GM19240 (cell line): ENCODE measurements around the gene LSM12.
"Not testable (repeated sequence)": the region's sequence is repeated elsewhere in the genome, so short reads cannot be mapped to it uniquely, and the experiment has no call there.

Experiments
- DNase-seq: peaks from one replicate; pipeline ENCODE4 v3.0.0; 2011; ENCODE audit warnings: low spot score; ENCODE audit not compliant: insufficient read length

LSM12 gene

DNA sequence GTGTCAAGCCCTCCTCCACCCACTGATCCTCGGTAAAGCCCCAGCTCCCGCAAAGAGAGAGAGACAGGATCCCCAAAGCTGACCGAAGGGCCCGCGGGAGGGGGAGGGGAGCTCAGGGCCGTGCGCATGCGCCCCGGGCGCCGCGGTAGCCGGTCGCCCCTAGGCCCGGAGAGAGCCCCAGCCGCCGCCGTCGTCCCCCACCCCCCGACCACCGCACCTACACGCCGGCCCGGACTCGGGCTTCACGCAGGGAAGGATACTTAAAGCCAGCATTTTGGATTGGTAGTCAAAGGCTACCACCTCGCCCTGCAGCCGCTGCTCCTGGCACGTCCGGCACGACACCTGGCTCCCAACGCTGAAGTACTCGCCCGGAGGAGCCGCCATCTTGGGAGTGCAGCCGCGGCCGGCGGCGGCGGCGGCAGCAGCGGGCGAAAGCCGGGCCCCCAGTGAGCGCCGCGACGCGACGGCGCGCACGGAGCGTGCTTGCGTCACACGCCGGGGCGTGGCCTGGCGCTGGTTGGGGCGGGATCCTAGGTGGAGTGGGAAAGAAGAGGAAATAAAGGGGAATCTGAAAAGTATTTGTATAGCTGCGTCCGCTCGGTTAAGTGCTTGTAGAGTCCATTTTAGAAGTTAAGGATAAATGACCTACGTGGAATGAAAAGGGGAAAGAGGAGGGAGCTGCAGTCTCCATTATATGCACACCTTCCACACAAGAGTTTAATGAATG lies at the start of gene LSM12:
TSS of gene LSM12 (minus strand) at position 468 of the 727 bp plus-strand sequence. CDS start at position 384, 84 bp downstream.
- DNase-seq, result peak; percentile 79

DNA sequence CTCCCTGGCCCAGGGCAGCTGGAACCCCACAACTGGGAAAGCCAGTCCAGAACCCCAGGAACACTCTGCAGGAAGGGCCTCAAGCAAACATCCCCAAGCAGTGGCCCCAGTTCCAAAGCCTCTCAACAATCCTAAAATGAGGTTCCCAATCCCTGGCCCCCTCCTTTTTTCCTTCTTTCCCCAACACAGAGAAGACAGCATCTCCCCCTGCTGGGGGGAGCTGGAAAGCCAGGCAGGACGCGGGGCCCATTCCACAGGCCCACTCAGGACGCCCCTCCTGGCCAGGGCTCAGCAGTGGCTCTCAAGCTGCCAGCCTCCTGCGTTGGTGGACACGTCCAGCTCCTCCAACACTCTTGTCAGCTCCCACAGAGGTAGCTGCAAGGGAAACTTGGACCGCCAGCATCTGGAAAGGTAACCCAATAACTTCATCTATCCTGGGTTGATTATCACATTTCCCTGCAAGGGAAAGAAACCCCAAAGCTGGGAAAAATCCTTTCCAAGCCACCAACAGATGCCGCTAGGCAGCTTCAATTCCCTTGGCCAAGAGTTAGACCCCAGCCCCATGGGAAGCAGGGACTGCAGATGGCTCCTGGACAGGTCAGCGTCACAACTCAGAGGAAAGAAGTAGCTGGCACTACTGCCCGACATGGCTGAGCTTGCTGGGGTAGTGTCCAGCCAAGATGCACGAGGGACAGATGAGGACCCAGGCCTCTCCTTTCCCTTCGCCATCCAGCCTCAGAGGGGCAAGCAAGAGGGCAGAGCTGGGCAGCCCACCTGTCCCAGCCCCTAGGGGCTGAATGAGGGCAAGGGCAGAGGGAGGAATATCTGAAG lies 49.3 kb upstream of the LSM12 start:
- no peak for DNase-seq

DNA sequence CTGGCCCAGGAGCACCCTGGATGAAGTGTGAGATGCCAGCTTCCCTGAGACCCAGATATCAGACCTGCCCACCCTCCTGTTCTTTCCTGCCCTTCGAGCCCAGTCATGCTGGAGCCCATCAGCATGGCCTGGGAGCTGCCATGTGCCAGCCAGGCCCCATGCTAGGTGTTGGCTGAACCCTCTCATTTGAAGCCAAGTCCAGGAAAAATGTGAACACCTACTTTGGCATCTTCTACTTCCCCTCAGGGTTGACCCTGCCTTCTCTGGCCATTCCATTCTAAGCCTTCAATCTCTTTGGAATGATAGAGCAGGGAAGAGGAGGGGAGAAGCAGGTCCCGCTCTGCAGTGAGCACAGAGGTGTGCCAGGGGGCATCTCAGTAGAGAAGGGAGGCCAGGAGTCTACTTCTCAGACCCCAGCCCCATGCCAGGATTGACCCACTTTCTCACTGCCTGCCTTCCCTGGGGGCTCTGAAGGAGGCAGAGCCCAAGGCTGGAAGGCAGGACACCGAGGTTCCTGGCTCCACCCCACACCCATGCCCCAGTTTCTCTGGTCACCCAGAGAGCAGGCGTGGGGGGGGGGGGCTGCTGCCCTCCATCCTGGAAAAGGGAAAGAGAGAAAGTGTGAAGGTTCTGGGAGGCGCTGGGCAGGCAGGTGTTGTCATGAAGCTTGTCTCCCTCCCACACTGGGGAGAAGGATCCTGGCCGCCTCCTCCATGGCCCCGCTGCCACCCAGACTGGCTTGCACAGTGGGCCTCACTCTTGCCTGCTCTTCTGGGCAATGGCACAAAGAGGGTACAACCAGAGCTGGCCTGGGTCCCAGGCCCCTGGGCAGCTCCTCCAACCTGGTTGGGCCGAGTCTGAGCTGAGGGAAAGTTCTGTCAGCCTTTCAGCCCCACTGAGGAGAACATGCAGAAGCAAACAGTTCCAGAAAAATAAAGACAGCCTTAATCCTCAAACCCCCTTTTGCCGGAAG lies 47.7 kb upstream of the LSM12 start:
- no peak for DNase-seq

DNA sequence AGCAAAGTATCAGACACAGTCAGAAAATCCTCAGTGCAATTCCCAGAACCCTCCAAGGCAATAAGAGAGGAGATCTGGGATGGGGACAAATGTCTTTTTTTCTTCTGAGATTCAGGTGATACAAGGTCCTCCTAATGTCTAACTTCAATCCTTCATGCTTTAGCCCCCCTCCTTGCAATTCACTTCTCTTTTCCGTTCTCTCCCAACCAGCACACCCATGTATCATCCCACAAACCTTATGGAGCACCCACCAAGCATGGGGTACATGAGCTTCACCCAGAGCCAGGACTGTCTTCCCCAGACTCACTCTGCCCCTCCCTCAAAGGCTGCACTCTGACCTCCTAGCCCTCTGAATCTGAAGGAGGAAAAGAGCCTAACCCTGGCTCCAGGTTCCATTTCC lies 46.9 kb upstream of the LSM12 start:
- no peak for DNase-seq

DNA sequence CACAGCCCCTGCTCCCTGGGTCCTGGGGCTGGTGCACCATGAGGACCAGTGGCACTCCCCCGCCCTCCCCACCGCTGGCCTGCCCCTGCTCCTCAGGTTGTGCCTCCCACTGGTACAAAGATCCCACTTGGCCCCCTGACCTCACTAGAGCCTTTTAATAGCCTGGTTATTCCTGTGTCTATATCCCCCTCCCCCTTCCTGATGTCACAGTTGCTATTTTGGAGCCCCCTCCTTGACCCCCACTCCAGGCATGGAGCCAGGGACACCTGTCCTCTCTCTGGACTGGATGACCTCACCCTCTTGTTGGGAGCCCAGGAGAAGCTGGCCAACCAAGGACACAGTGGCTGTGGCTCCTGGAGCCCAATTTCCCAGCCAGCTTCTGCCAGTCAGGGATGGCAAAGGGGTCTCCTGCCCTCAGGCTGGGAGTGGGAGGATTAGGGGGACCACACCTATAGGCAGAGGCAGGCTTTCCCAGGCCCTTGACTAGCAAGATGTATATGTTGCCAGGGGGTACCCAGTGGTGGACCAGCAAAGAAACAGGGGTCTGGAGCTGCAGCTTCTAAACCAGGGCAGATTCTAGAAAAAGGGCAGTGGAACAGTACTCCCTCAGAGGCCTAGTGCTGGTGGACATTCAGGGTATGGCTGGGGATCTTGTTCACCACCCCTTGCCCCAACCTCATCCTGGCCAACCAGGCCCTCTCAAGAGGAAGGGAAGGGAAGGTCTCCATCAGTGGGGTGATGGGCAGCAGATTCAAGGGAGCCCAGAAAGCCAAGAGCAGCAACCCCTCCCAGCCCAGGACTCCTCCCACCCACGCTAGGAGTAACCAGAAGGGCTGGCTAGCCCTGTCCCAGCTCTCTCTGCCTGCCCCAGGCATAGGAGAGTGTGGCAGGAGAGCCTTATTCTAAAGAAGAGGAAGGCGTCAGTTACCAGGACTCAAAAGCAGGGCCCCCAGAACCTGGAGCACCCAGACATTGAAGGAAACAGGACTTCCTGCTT lies 46.1 kb upstream of the LSM12 start:
- DNase-seq, result no peak

DNA sequence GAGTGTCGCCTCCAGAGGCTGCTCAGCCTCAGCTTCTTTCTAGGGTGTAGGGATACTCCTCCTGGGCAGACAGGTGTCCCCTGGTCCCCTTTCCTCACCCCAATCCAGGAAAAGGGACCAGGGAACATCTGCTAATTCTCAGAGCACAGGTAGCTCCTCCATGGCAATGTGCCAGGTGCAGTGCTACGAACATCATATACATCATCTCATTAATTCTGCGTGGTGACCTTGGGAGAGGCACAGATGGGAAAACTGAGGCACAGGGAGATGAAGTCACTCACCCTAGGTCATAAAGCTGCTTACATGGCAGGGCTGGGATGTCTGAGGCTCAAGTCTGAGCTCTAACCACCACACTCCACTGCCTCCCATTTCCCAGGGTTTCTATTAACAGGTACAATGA lies 45.3 kb upstream of the LSM12 start:
- DNase-seq, result no peak

DNA sequence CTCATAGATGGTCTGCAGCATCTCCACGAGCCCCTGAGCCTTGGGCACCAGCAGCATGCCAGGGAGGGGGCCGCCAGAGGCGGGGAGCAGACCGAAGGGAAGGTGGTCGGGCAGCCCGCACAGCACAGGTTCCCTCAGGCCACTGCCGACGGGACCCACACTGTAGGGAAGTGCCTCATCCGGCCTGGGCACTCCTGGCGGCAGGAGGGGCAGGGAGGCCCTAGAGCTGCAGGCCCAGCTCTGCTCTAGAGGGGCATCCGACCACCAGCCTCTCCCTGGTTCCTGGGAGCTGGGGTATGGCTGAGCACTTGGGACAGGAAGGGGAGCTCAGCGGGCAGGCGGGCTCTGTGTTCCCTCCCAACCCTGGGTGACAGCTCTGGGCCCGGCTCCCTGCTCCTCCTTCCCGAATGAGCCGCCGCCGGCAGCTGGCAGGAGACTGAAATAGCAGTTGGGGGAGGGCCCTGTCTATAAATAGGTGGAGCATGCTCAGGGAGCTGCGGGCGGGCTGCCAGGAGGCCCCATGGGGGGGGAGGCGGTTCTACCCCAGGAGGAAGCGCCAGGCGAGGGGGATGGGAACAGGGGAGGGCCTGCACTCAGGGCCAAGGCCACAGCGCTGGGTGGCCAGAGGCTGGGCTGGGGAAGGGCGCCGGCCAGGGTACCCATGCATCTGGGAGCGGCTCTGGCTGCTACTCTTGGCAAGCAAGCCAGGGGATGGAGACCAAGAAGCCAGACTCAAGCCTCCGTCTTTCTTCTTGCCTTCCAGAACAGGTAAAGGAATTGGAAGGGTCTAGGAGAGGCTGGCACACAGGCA lies 44.6 kb upstream of the LSM12 start:
- peak; percentile 62 for DNase-seq

DNA sequence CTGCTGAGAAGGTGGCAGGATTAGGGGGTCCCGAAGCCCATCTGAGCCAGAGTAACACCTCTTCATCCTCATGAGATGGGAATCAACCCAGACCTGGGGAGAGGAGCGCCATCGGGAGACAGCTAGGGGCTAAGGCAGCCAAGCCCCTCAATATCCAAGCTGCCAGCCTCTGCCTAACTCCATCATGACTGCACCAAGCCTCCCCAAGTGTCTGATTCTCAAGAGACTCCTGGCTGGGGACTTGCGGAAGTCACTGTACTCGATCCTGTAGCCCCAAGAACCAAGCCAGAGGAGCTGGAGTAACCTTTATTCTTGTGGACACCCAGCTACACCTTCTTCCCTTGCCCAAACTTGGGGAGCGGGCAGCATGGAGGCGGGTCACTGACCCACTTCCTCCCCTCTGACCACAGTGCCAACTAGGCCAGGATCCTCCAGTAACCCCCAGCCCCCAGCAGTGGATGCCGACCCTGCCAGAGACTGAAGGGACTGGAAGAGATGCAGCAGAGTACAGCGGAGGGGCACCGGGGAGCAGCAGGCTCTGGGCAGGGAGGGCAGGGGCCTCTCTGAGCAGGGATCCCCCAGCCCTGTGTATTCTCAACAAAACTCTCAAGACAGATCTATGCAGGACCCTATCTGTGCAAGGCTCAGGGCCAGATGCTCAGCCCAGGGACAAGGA lies 43.7 kb upstream of the LSM12 start:
- no peak for DNase-seq

DNA sequence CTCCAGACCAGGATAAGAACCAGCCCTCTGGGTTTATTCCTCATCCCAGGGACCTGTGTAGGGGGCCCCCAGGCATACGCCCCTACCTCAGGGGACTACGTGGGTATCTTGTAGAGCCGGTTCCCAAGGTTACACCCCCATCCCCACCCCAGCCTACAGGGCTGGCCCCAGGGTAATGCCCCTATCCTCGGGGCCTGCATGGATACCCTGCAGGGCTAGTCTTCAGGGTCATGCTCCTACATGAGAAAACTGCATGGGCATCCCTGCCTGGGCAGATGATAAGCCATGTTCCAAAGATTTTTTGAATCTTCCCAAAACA lies 42.8 kb upstream of the LSM12 start:
- DNase-seq, result no peak

DNA sequence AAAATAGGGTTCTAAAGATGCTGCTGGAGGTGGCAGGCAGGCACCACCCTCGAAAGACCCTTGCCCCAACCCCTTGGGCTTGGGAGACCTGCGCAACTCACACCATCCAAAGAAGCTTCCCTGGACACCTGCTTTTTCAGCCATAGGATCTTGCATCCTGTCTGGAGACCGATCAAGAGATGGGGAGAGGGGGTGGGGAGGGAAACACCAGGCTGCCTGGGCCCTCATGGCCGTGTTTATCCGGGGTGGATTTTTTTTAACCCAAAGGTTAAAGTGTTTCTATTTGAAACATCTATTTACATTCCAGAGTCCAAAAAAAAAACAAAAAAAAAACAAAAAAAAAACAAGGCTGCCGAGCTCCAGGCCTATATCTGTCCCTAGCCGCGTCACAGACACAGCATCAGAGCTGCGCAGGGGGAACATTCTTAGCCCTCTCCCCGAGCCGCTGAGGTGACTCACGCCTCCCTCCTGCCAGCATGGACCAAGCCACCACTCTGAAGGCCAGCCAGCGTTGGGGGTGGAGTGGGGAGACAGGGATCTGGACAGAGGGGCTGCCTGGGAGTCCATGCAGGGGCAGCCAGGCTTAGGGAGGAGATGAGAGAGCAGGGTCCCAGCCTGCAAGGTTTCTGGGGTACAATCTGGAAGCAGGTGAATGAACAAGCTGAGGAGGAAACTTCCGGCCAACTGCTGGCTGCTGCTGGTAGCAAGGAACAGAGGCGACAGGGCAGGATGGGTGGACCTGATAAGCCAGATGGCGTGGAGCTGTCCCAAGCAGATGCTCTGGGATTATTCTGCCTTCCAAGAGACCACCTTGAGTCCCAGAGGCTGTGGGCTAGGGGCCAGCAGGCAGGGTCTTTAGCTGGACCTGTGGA lies 42.2 kb upstream of the LSM12 start:
- no peak for DNase-seq

DNA sequence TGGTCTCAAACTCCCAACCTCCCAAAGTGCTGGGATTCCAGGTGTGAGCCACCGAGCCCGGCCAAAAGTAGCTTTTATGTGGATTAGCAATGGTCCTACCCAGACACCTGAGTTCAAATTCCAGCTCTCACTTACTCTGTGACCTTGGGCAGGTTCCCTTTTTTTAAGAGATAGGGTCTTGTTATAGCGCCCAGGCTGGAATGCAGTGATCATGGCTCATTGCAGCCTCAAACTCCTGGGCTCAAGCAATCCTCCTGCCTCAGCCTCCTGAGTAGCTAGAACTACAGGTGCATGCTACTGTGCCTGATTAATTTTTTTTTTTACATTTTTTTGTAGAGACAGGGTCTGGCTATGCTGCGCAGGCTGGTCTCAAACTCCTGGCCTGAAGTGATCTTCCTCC lies 40.3 kb upstream of the LSM12 start:
- no peak for DNase-seq

DNA sequence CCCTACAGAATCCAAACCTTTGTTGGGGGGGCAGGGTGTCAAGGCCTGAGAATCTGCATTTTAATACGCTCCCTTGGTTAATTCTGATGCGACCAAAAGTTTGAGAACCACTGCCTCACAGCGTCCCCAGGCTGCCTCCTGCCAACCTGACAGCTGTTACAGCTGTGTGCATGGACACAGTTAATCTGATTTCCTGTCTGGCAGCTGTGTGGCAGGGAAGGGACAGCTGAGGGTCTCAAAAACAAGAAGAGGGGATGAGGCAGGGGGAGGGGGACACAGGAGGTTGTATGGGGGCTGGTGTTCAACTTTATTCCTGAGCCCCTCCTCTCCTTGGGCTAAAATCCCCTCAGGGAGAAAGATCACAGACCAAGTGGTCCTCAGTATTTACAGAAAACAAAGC lies 39.5 kb upstream of the LSM12 start:
- no peak for DNase-seq

DNA sequence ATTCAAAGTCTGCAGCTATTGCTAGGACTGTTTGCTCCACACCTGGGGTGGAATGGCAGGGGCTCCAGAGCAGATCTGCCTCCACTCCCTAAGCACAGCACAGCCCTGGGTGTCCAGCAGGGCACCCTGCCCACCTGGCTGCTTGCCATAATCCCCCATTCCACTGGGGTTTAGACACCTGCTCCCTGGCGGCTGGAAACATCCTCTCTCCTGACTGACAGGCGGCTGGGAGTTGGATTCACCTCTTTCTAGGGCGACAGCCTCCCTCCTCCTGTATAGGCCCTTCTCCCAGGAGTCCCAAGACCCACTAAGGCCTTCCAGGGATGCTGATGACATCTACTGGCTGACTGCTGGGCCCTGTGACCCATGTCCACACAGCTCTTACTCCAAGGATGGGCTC lies 39.0 kb upstream of the LSM12 start:
- no peak for DNase-seq

DNA sequence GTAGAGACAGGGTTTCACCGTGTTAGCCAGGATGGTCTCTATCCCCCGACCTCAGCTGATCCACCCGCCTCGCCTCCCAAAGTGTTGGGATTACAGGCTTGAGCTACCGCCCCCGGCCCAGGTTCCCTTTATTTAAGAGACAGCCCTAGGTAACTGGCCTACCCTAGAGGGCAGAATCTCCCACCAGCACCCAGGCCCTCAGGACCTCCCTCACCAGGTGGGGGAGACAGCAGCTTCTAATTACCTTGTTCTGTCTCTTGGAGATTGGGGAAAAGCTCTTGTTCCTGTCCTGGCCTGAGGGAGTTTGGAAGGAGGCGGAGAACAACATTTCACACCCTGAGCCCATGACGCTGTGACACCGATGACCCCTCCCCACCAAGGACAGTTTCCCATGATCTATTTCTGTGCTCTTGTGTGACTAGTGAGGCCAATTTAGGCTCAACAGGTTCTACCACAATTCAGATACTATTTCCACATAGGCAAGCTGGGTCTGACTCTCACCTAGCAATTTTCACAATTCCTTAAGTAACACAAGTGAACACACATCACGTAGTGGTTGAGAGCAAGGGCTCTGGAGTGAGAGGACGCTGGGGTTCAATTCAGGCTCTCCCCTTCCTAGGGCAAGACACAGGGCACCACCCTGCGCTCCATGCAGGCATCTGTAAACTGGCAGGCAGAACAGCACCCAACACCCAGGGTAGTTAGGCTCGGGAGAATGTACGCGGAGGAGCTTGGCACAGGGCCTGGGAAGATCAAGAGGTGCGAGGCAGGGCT lies 36.6 kb upstream of the LSM12 start:
- no peak for DNase-seq

DNA sequence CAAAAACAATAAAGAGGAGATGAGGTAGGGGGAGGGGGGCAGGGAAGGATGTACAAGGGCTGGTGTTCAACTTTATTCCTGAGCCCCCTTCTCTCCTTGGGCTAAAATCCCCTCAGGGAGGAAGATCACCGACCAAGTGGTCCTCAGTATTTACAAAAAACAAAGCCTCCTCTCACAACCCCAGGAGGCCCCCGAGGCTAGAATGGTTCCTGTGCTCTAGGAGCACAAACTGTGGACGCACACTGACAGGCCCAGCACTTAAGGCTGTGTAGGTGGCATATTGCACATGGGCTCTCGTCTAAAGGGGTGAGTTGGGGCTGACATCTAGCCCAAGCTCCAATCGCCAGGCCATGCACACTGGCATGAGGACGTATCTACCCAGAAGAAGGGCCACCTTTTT lies 35.4 kb upstream of the LSM12 start:
- DNase-seq, result not testable (repeated sequence)

DNA sequence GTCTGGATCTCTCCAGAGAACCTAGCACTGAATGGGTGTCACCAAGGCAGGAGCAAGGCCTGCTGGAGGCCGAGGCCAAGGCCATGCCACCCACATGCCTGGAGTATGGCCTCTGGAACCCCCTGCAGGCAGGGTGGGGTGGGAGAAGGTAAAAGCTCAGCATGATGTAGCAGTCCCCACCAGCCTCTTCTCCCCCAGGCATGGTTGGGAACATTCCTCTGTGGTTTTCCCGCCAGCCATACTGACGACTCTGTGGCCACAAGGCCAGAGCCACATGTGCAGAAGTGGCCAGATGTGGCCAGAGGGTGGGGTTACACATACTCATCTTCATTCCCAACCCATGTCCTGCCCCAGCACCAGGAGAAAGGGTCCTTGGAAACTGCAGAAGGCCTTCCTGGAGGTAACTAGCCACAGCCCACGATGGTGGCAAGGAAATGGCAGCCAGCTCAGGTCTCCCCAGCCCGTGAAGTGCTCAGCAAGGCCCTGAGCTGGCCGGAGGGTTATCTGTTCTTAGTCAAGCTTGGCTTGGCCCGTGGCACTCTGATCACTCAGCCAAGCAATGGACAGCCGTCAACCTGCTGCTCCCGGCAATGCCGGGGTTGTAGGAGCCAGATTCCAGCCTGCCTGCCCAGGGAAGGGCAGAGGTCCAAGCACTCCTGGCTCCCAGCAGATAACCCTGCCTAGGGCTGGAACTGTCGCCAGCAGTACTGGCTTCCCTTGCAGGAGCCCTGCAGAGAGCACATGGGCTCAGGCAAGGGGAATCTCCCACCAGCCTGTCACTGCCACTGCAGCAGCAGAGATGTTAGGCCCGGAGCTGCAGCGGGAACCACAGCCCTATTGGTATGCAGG lies 30.9 kb upstream of the LSM12 start:
- no peak for DNase-seq
